C4-2B (cell line): Measurements from ENCODE around the gene PPM1K.

Source experiments
- ZFX ChIP-seq: fragments of 450-650 bp; IDR thresholded peaks from 2 replicates; pipeline ENCODE4 v1.6.1; 2017
- TF ChIP-seq, protein P1 (sequence below): fragments of 450-650 bp; conservative IDR thresholded peaks from 2 replicates; pipeline ENCODE4 v1.5.1; 2017; ENCODE audit warnings: mild to moderate bottlenecking

DNA sequence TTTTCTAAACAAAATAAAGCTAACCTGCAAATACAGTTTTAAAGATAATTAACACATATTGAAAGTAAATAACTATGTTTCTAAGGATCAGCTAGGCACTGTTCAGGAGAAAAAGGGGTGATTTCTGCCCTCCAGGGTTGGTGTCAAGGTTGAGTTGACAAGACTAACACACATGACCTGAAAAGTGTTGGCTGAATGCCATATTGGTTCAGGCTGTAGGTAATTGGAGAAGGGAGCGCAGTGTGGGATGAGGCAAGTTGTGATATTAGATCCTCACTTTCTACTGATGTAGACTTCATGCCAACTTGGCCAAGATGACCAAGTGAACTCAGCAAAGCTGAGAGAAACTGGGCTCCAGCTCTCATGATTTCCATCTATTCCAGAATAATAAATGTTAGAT, 42.2 kb downstream of the PPM1K start:
- TF ChIP-seq, protein P1, sequence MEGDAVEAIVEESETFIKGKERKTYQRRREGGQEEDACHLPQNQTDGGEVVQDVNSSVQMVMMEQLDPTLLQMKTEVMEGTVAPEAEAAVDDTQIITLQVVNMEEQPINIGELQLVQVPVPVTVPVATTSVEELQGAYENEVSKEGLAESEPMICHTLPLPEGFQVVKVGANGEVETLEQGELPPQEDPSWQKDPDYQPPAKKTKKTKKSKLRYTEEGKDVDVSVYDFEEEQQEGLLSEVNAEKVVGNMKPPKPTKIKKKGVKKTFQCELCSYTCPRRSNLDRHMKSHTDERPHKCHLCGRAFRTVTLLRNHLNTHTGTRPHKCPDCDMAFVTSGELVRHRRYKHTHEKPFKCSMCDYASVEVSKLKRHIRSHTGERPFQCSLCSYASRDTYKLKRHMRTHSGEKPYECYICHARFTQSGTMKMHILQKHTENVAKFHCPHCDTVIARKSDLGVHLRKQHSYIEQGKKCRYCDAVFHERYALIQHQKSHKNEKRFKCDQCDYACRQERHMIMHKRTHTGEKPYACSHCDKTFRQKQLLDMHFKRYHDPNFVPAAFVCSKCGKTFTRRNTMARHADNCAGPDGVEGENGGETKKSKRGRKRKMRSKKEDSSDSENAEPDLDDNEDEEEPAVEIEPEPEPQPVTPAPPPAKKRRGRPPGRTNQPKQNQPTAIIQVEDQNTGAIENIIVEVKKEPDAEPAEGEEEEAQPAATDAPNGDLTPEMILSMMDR, result no peak
- no peak for TF ChIP-seq ZFX
